HPDE6-E6E7 (cell line): ENCODE measurements around the gene SLC23A1.

Experiments used
- DNase-seq: peaks from one replicate; pipeline ENCODE4 v3.0.0; 2011; ENCODE audit warnings: missing footprints; ENCODE audit errors: extremely low spot score

The SLC23A1 gene

GRCh38 chr5:139407517-139407916 is 24.4 kb upstream of the SLC23A1 start:
- DNase-seq: no peak

GRCh38 chr5:139406963-139407362 is 23.9 kb upstream of the SLC23A1 start:
- no peak for DNase-seq

GRCh38 chr5:139404484-139404840 is 21.4 kb upstream of the SLC23A1 start:
- DNase-seq: no peak

DNA sequence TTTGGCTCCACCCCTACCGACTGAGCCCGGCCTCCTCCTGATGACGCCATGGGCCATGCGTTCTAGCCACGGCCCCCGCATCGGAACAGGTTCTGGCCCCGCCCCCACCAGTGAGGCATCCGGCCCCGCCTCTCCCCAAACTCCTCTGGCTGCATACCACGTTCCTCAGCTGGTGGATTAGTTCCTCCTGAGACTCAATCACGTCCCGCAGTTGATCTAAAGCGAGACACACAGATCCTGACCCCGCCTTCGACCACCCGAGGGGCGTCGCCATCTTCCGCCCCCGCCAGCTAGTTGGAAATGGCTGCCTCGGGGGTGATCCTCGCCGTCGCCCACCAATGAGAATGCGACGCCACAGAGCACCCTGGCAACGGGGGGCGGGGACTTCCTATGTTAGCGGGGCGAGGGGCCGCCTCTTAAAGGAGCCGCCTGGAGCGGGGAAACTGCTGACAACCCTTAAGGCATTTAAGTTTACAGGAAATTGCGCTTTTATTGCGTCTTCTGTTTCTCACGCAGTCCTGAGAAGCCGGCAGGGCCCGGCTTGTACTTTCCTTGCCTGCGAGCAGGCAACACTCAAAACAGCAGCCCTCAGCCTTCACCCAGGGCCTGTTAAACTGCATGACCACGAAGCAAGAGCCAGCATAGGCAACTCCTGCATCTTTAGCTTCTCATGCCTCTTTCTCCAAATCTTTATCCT is 20.8 kb upstream of the SLC23A1 start, which contains the start of gene SPATA24:
SPATA24 (minus strand) TSS at position 303 of the 697 bp plus-strand sequence; CDS start at position 274, 29 bp downstream.
- peak; percentile 97 for DNase-seq

- DNase-seq: no peak
Measured at GRCh38 chr5:139403418-139403786, 20.3 kb upstream of the SLC23A1 start.

GRCh38 chr5:139402561-139403158 is 19.6 kb upstream of the SLC23A1 start:
- no peak for DNase-seq

GRCh38 chr5:139401546-139401945 is 18.4 kb upstream of the SLC23A1 start:
- DNase-seq: no peak

DNA sequence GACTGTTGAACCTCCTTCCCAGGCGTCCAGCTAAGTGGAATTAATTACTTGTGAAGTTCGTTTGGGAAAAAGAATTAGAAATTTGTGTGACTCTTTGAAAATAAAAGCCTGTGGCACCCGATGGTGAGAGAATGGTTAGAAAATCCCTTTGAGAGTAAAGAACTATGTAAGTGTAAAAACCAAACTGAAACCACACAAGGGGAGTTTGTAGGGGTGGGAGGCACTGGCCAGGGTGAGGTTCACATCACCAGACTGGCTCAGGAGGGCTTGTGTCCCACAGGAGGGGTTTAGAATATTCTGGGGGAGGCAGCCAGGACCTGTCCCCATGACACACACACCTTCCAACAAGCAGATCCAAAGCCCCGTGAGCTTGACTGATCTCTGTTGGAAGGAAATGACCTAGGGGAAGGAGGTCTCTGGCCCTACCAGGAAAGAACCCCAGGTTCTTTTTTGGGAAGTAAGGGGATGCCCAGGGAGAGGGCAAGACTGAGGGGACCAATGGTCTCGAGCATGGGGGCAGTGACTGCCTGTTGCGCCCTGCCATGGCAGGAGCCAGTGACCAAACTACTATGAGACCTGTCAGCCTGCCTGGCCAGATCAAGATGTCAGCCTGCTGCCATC is 16.5 kb upstream of the SLC23A1 start:
- DNase-seq: no peak

DNA sequence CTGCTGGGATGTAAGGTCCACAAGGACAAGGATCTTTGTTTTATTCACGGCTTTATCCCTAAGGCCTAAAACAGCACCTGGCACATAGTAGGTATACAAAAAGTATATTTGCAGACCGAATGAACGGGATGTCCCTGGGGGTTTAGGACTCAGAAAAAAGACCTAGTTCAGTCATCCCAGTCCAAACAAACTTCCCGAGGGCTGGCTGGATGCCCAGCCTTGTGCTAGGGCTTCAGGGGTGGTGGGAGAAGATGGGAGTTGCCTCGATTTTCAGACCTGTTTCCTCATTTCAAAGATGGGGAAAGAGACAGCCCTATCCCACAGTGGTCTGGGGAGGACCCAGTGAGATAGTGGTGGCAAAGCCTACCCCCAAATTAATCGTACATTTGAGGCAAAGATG is 14.8 kb upstream of the SLC23A1 start:
- no peak for DNase-seq

DNA sequence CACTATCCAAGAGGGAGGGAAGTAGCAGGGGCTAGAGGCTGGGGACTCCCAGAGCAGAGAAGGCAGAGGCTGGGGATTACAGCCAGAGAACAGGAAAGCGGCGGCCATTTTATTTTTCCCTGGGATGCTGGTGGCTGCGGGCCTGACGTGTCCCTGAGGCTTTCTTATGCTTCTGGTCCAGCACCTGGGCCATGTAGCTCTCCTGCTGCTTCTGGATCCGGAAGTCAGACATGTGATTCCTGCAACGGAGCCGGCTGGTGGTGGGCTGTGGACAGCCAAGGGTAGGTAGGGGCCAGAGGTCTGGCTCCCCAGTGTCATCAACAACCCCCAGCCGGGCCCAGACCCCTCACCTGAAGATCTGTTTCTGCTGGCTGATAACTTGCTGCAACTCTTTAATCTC is 13.6 kb upstream of the SLC23A1 start:
- no peak for DNase-seq

DNA sequence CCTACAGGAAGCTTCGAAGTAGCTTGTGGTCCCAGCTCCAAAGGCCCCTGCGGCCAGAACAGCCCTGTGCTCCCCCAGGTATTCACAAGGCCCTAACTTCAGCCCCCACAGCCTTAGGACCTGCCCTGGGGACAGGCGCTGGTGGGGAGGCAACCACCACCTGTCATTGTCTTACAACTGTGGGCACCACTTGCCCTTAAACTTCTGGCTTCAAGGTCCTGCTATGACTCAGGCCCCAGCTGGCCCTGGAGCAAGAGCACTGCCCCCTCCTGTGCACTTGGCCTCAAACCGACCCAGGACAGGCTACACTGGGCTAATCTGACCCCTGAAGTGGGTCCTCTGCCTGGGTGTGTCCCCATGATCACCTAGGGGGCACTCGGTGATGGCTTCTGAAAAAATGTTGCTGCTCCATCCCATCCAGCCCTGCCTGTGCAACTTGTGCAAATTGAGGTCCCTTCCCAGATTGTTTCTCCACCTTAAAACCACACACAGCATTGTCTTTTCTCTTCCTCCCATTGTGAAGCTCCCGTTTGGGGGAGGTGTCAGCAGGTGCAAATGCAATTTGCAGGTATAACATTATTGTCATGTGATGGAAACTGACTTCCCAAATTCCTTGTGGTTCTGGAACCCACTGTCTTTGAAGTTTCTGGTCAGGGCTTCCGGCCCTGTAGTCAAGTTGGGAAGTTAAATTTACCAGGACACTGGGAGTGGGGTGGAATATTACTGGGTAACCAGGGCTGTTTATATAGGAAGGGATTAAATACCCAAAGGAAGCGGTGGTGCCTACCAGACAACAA is 12.9 kb upstream of the SLC23A1 start:
- DNase-seq: no peak

DNA sequence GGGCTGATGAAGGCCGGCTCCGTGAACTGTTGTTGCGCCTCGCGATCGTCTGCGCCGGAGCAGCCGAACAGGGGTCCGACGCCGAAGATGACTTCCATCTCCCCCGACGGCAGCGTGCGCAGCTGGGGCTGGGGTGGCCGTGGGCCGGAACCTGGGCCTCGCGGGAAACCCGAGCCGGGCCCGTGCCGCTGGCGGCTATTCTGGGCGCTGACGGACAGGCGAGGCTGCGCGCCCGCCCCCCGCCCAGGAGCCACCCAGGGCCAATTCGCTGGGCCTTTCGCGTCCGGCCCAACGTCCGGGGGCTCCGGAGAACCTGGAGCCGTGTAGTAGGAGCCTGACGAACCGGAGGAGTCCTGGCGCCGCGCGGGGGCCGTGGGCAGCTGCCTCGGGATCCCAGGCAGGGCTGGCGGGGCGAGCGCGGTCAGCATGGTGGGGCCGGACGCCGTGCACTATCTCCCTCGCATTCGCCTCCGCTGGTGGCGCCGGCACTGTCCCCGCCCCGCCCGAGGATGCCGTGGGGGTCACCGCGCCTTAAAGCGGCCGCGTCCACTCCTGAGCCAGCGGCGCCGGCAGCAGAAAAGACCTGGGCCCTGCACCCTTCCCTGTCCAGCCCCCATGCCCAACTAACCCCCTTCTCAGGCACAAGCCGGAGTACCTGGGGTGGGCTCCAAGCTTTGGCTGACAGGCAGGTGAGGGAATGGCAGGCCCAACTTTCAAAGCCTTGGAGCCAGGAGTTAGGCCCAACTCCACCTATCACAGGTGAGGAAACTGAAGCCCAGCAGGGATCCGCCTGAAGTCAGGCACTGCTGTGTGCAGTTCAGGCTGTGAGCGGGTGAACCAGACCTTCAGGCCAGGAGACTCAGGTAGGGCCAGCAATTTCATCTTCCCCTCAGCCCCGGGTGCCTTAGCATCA is 11.8 kb upstream of the SLC23A1 start, which contains the start of gene PROB1:
PROB1 (minus strand) TSS at position 451 of the 913 bp plus-strand sequence; CDS start at position 428, 23 bp downstream.
- no peak for DNase-seq

DNA sequence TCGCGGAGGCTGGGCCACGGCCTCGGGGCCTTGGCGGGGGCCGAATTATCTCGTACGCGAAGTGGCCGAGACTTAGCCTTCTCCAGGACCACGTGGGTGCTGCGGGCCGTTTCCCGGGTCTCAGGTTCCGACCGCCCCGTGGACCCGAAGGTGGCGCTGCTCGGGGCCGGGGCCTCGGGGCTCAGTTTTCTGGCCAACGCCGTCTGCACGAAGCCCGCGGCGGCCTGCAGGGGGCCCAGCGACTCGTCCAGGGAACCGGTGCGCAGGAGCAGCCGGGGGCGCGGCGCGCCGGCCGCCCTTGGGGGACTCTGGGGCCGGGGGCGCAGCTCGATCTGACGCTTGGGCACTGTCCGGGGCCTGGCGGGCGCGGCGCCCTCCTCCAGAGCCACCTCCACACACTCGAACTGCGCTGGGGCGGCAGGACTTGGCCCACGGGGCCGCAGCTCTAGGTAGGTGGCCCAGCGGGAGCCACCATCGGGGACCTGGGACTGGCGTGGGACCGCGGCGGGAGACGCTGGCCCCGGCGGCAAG is 11.1 kb upstream of the SLC23A1 start:
- no peak for DNase-seq

- no peak for DNase-seq
Measured at GRCh38 chr5:139393497-139394122, 10.5 kb upstream of the SLC23A1 start.

DNA sequence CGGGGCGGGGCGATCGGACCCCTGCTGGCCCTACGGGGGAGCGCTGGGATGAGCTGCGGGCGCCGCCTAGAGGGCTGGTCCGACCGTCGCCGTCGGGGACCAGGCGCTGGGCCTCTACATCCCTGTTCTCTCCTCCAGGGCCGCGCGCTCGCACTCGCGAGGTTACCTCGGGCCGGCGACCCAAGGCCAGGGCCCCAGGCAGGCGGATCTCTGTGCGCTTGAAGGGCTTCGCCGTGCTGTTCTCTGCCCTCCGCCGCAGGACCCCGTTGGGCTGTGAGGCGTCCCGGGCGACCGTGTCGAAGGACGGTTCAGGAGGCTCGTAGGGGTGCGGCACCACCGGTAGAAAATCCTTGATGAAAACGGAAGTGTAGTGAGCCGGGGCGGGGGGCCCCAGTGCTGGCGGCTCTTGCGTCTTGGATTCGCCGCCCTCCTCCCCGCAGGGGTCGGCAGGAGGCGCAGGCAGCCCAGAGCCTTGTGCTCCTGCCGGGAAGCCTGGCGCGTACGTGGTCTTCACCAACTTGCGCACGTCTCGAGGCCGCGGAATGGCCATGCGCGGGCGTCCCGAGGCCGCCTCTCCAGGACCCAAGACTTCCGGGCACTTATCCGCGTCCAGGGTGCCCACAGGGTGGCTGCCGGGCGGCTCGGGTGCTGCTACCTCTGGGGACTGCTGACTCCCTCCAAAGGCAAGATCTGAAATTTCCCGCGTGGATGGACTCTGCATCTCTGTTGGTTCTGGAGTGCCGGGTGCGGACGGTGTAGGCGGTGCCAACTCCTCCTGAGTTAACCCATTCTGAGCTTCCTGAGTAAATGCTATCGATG is 9.8 kb upstream of the SLC23A1 start:
- peak; percentile 83 for DNase-seq

DNA sequence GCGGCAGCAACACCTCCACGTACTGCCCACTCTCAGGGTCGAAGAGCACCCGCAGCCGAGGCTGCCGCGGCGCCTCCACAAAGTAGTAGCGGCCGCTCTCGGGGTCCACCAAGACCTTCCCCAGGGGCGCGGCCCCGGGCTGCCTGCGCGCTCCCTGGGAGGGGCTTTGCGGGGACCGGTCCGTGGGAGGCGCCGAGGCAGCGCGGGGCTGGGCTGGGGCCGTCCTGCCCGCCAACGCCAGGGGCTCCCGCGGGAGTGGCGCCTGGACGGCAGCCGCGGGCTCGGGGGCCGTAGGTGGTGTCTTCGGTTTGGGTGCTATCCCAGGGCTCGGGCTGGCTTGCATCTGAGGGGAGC is 9.2 kb upstream of the SLC23A1 start:
- no peak for DNase-seq

DNA sequence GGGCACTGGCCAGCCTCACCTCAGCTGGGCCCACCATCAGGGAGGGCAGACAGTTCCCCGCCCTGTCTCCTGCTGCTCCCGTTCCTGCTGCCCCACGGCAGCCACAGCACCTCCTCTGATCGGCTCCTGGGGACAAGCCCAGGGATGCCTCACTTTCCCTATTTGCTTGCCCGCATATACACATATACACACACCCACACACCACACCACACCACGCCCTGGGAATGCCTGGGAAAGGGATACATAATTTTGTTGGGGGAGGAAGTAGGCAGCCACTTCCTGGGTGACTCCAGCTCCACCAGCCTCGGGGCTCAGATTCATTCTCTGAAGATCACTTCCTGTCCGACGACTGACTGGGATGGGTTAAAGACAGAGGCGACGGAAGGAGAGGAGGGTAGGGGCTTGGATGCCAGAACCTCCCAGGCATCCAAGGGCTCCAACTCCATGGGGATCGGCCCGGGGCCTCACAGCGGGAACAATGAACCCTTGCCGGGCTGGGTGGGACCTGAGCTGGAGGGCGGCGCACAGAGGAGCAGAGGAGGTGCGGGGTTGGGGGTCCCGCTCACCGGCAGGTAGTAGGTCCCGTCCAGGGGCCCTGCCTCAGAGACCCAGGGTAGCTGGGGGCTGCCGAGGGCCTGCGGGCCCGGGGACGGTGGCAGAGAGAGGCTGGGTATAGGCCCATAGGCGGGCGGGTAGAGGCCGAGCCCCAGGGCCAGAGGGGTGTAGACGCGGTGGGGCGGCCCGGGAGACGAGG is 8.7 kb upstream of the SLC23A1 start:
- DNase-seq: peak; percentile 84

DNA sequence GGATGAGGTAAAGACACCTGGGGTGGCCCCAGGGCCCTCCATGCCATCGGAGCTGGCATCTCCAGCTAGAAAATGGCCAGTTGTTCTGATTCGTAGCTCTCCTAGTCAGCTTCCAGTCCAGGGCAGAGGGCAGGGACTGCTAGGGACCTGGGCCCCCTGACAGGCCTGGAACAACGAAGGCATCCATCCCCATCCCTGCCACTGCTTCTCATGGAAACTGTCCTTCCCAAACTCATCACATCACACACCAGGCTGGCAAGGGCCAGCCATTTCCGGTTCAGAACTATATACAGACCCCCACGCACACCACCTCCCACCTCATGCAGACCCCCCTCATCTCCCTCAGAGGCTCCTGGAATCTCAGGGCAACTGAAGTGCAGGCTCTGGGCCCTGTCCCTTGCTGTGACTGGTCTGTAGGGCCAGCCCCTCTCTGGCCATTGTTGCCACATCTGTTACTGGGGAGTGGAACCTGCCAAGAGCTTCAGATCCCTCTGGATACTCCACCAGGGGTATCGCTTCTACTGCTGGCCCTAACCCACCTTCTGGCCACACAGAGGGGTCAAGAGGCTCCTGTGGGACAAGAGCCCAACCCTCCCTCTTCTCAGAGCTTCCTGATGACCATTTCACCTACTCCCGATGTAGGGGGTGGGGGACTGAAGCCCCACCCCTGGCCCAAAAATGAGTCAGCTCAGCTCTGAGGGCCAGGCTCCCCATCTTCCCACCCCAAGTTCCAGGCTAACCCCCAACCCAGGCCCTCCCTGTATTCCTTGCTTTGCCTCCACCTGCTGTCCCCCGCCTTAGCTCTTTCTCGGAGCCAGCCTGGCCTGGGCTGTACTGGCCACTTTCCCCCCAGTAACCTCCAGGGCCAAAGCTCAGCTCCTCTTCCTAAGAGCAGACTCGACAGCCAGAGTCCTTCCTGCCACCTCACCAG is 7.8 kb upstream of the SLC23A1 start:
- no peak for DNase-seq
